Common myeloid progenitor, CD34-positive (primary cell): ENCODE measurements around the gene ITPR3.

Experiments used
- CTCF ChIA-PET: fragments of 350-600 bp; sonication (Branson Sonifier 250); formaldehyde crosslinking; loops from one replicate; lab custom pipeline; 2021; ENCODE audit warnings: antibody characterized with exemption; lab: Charles Lee
- POLR2A ChIA-PET: fragments of 350-600 bp; sonication (Branson Sonifier 250); formaldehyde crosslinking; loops from one replicate; lab custom pipeline; 2021; ENCODE audit warnings: antibody characterized with exemption; lab: Charles Lee
- DNase-seq, 3 donors: peaks; one replicate each; pipeline versions ENCODE4 v3.0.0 to v3.0.0-alpha.2; 2013
- H3K27ac ChIP-seq, 2 experiments: 1 replicate in 1 of 2; 2 replicates in 1 of 2; pipeline ENCODE4 v1.7.0; 2013; ENCODE audit warnings: inconsistent platforms in 2 of 2, low read length in 2 of 2, mild to moderate bottlenecking in 2 of 2, low read depth in 1 of 2, moderate library complexity in 1 of 2; ENCODE audit not compliant: severe bottlenecking in 2 of 2, insufficient read depth in 1 of 2, poor library complexity in 1 of 2
- H3K27me3 ChIP-seq, 5 experiments: replicated peaks in 2 of 5; 1 replicate in 3 of 5; 2 replicates in 2 of 5; pipeline versions ENCODE4 v1.6.1 to v1.7.0; 2013; ENCODE audit warnings: low read length in 4 of 5, mild to moderate bottlenecking in 2 of 5, moderate library complexity in 2 of 5, inconsistent platforms in 1 of 5; ENCODE audit not compliant: insufficient read depth in 5 of 5, control insufficient read depth in 4 of 5
- H3K36me3 ChIP-seq, 4 experiments: 1 replicate in 2 of 4; 2 replicates in 2 of 4; pipeline versions ENCODE4 v1.6.1 to v1.7.0; 2013; ENCODE audit warnings: low read length in 3 of 4, control low read depth in 1 of 4, mild to moderate bottlenecking in 1 of 4; ENCODE audit not compliant: control insufficient read depth in 4 of 4, insufficient read depth in 4 of 4
- H3K4me1 ChIP-seq, 4 experiments: 1 replicate in 3 of 4; 2 replicates in 1 of 4; pipeline versions ENCODE4 v1.6.1 to v1.7.1; 2013; ENCODE audit warnings: low read length in 3 of 4, mild to moderate bottlenecking in 3 of 4, control low read depth in 1 of 4, inconsistent platforms in 1 of 4, moderate library complexity in 1 of 4; ENCODE audit not compliant: control insufficient read depth in 4 of 4, insufficient read depth in 4 of 4; ENCODE audit errors: control extremely low read depth in 1 of 4
- H3K4me3 ChIP-seq, 7 experiments: 1 replicate in 4 of 7; 2 replicates in 3 of 7; pipeline versions ENCODE4 v1.5.1 to v1.7.0; 2013; ENCODE audit warnings: mild to moderate bottlenecking in 7 of 7, low read length in 6 of 7, moderate library complexity in 6 of 7, inconsistent platforms in 2 of 7, low read depth in 2 of 7, control low read depth in 1 of 7; ENCODE audit not compliant: insufficient read depth in 4 of 7, control insufficient read depth in 1 of 7; ENCODE audit errors: extremely low read depth in 1 of 7
- H3K9me3 ChIP-seq, 5 experiments: 1 replicate in 4 of 5; 2 replicates in 1 of 5; pipeline versions ENCODE4 v1.6.1 to v1.7.1; 2013; ENCODE audit warnings: low read length in 4 of 5, mild to moderate bottlenecking in 2 of 5, inconsistent platforms in 1 of 5, low read depth in 1 of 5, moderate library complexity in 1 of 5; ENCODE audit not compliant: control insufficient read depth in 4 of 5, insufficient read depth in 2 of 5; ENCODE audit errors: control extremely low read depth in 1 of 5
- WGBS: methylation state at CpG from one replicate; pipeline ENCODE4 v1.1.5; 2013; ENCODE audit not compliant: insufficient coverage; 5-methylcytosine and 5-hydroxymethylcytosine counted together

The ITPR3 gene

GRCh38 chr6:33668914-33669313, 47.8 kb downstream of the ITPR3 start:
- Histone ChIP-seq H3K27me3 (no peaks in the 10 kb centered on the region), H3K27ac (no peak overlapping the region), H3K4me3 (no peak overlapping the region), H3K36me3 (peaks cover 0 to 14% (median 3%) of the 10 kb centered on the region in 4 experiments), H3K4me1 (no peaks in the 10 kb centered on the region), H3K9me3 (no peaks in the 10 kb centered on the region)
- CTCF ChIA-PET: interaction anchor here (1.5 to 3.0 kb wide), 2 partner anchors 14 to 32 kb away, joined by 8 to 9 read pairs; no protein-coding TSS in a partner anchor
- 89% methylated on average over 17 of the region's 17 CpGs for WGBS
- POLR2A ChIA-PET: interaction anchor here (0.6 to 1.2 kb wide), 2 partner anchors 22 to 70 kb away, joined by 3 read pairs; no protein-coding TSS in a partner anchor
- DNase-seq: no peak

- H3K4me1 ChIP-seq: no peaks in the 10 kb centered on the region
- H3K9me3 ChIP-seq: no peaks in the 10 kb centered on the region
- ChIA-PET POLR2A (no interaction called here), CTCF (interaction anchor here (1.1 to 2.4 kb wide), 2 partner anchors 27 to 31 kb away, joined by 6 to 12 read pairs; no protein-coding TSS in a partner anchor)
- no peak for DNase-seq
- H3K27ac ChIP-seq: no peak overlapping the region
- no peak overlapping the region for H3K4me3 ChIP-seq
- no peaks in the 10 kb centered on the region for H3K27me3 ChIP-seq
- H3K36me3 ChIP-seq: peaks cover 0 to 14% (median 3%) of the 10 kb centered on the region in 4 experiments
- 99% methylated on average over 19 of the region's 21 CpGs for WGBS
These were observed 49.1 kb downstream of the ITPR3 start for GRCh38 chr6:33670086-33670660.

GRCh38 chr6:33670971-33671743, 50.0 kb downstream of the ITPR3 start:
- Histone ChIP-seq H3K4me1 (no peaks in the 10 kb centered on the region), H3K9me3 (no peaks in the 10 kb centered on the region), H3K27ac (no peak overlapping the region), H3K4me3 (no peak overlapping the region), H3K27me3 (no peaks in the 10 kb centered on the region), H3K36me3 (peaks cover 0 to 20% (median 3%) of the 10 kb centered on the region in 4 experiments)
- CTCF ChIA-PET: interaction anchor here (0.9 to 2.4 kb wide), 5 partner anchors 21 to 95 kb away, joined by 3 to 12 read pairs (median 3); no protein-coding TSS in a partner anchor
- POLR2A ChIA-PET: interaction anchor here (0.6 kb wide), 1 partner anchor 42 kb away, joined by 5 read pairs; no protein-coding TSS in a partner anchor
- WGBS: 90% methylated on average over 23 of the region's 30 CpGs
- DNase-seq: no peak

GRCh38 chr6:33671744-33672072, 50.6 kb downstream of the ITPR3 start:
- Histone ChIP-seq H3K9me3 (no peaks in the 10 kb centered on the region), H3K4me3 (no peak overlapping the region), H3K36me3 (peaks cover 0 to 21% (median 3%) of the 10 kb centered on the region in 4 experiments), H3K4me1 (no peaks in the 10 kb centered on the region), H3K27ac (no peak overlapping the region), H3K27me3 (no peaks in the 10 kb centered on the region)
- DNase-seq: no peak
- 100% methylated on average over 1 of the region's 3 CpGs for WGBS
- POLR2A ChIA-PET: no interaction called here
- CTCF ChIA-PET: interaction anchor here (0.9 to 2.4 kb wide), 5 partner anchors 20 to 96 kb away, joined by 3 to 12 read pairs (median 3); no protein-coding TSS in a partner anchor

- Histone ChIP-seq H3K36me3 (peaks cover 0 to 18% (median 3%) of the 10 kb centered on the region in 4 experiments), H3K27ac (no peak overlapping the region), H3K27me3 (no peaks in the 10 kb centered on the region), H3K9me3 (no peaks in the 10 kb centered on the region), H3K4me1 (no peaks in the 10 kb centered on the region), H3K4me3 (no peak overlapping the region)
- DNase-seq: no peak
- WGBS: 94% methylated on average over 4 of the region's 5 CpGs
- ChIA-PET POLR2A (no interaction called here), CTCF (interaction anchor here (1.0 to 1.1 kb wide), 2 partner anchors 27 to 83 kb away, joined by 3 read pairs; no protein-coding TSS in a partner anchor)
These were observed 51.7 kb downstream of the ITPR3 start for GRCh38 chr6:33672808-33673207.

GRCh38 chr6:33673851-33674250, 52.7 kb downstream of the ITPR3 start:
- peaks cover 0 to 11% (median under 1%) of the 10 kb centered on the region in 4 experiments for H3K36me3 ChIP-seq
- WGBS: 96% methylated on average over 3 of the region's 7 CpGs
- CTCF ChIA-PET: interaction anchor here (0.9 kb wide), 1 partner anchor 16 kb away, joined by 3 read pairs; no protein-coding TSS in a partner anchor

GRCh38 chr6:33675968-33676367, 54.8 kb downstream of the ITPR3 start:
- Histone ChIP-seq H3K4me3 (no peak overlapping the region), H3K4me1 (no peaks in the 10 kb centered on the region), H3K27me3 (no peaks in the 10 kb centered on the region), H3K36me3 (peaks cover 0 to 18% (median 3%) of the 10 kb centered on the region in 4 experiments), H3K27ac (no peak overlapping the region), H3K9me3 (no peaks in the 10 kb centered on the region)
- ChIA-PET CTCF (no interaction called here), POLR2A (no interaction called here)
- over 99% methylated on average over 7 of the region's 7 CpGs for WGBS
- no peak for DNase-seq

More at GRCh38 chr6:33673851-33674250, 52.7 kb downstream of the ITPR3 start:
- no peaks in the 10 kb centered on the region for H3K4me1 ChIP-seq
- no peaks in the 10 kb centered on the region for H3K27me3 ChIP-seq
- POLR2A ChIA-PET: no interaction called here
- H3K4me3 ChIP-seq: no peak overlapping the region
- no peak overlapping the region for H3K27ac ChIP-seq
- H3K9me3 ChIP-seq: no peaks in the 10 kb centered on the region
- DNase-seq: no peak
